HTERT RPE-1 (cell line): ENCODE data around the gene PPM1E.
"Not testable (repeated sequence)": the region's sequence is repeated elsewhere in the genome, so short reads cannot be mapped to it uniquely, and the experiment has no call there.

Experiments
- in situ Hi-C: fragments of 300-500 bp; cut with MboI; formaldehyde crosslinking; loops from 4 replicates; pipeline ENCODE4 v1.14.3; 2020; ENCODE audit warnings: low sequenced_read_pairs

Gene PPM1E

DNA sequence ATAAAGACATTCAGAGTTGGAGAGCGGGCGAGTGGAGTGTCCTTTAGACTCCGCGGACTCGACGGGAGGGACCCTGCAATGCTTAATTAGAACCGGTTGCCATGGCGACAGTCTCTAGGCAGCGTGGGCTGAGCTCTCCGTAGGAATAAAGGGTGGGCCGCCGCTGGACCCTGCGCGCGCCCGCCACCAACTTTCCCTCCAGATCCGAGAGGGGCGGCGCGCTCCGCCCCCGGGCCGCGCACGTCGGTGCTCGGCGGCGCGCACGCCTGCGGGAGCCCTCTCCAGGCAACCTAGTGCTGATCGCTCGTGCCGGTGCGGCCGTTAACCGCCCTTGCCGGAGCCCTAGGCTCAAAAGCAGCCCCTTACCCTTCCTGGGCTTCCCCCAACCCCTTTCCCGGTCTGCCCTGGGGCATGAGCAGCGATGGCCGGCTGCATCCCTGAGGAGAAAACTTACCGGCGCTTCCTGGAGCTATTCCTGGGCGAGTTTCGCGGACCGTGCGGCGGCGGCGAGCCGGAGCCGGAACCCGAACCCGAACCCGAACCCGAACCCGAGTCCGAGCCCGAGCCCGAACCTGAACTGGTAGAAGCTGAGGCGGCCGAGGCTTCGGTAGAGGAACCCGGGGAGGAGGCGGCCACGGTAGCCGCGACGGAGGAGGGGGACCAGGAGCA is at the start of gene PPM1E:
PPM1E (plus strand) TSS at position 278 of the 669 bp plus-strand sequence.
- in situ Hi-C loops, result no loop called here

DNA sequence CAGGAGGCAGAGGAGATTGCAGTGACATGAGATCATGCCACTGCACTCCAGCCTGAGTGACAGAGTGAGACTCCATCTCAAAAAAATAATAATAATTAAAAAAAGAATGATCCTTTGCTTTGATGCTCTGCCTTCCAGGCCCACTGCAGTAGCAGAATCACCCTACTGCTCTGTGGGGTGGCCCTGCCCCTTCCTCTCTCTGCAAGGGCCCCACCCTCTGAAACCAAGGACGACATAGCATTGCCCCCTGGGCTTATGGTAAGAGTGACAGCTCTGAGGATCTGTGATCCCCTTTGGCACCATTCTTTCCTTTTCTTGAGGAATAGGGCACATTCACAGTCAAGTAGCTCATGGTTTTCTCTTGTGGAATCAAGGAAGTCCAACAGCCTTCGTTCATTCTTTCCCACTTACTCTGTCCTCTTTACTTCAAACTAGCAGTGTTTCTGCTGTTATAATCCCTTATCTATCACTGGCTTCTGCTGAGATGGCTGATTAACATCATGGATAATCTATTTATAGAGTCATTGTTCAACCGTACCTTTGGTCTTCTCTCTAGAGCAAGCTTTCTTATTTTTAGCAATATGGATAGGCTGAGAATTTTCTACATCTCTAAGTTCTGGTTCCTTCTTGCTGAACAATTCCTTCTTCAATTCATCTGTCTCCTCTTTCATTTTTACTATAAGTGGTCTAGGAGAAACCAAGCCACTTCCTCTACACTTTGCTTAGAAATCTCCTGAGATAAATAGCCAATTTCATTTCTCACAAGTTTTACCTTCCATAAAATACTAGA is 49.1 kb upstream of the PPM1E start:
- in situ Hi-C loops, result no loop called here

DNA sequence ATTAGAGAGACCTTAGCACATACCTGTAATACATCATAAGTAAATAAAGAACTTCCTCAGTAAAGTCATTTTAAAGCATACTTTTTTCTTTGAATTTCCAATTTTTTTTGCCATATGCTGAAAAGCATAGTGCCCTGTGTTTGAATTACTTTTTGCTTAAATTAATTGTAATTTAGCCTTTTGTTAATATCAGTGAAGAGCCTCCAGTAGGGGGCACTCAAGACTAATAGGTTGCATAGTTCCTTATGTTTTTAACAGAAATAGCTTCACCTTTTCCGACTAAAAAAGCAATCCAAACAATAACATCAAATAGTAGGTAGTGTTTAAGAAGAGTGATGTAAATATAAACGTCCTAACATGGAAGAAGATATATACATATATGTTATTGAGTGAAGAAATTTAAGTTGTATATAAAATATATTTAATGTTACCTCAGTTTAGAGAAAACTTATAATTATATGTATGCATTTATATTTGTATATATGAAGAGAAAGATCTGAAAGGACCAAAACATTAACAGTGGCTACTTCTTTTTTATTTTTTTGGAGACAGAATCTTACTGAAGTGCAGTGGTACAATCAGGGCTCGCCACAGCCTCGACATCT is 44.6 kb upstream of the PPM1E start:
- in situ Hi-C loops, result no loop called here

DNA sequence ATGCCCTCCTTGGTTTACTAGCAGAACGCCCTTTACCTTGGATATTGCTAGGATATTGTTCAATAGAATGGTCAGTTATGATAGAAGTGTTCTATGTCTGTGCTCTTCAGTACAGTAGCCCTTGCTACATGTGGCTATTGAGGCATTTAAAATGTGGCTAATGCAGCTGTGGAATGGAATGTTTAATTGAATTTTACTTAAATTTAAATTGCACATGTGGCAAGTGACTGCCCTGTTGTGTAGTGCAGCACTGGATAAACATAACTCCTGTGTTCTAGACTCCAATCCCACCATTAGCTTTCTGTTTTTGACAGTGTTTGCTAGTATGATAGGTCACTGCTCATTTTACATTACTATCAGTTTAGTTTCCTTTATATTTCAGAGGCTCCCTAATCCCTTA is 33.4 kb upstream of the PPM1E start:
- in situ Hi-C loops, result no loop called here

DNA sequence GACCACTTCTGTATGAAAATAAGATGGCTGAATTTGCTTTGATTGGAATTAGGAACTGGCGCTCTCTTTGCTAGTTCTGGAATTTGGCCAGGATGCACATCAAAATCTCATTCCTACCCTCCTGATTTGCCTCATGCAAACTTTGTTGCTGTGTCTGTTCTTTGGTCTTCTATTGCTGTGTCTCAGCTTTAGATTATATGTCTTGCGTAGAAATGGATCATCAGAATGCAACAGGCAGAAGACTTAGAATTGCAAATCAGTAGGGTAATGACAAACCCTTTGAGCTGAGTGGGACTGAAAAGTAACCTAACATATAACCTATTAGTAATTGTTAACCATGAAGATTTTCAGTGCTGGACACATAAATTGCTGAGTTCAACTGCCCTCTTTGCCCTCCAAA is 33.0 kb upstream of the PPM1E start:
- in situ Hi-C loops, result no loop called here

DNA sequence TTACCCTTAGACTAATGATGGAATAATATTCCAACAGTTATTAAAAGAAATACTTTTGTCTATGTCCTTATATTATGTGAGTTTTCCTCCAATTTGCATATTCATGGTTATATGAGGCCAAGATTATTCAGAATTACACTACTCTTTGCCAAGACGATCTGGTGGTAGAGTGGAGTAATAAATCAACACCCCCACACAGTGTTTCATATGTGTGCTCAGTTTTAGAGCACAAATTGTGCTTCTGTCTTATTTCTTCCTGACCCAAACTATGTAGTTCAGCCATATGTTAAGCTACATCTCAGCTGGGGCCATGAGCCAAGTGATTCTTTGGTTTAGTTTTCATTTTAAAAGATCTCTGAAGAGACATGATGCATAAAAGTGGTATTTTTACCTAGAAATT is 26.9 kb upstream of the PPM1E start:
- in situ Hi-C loops, result no loop called here

DNA sequence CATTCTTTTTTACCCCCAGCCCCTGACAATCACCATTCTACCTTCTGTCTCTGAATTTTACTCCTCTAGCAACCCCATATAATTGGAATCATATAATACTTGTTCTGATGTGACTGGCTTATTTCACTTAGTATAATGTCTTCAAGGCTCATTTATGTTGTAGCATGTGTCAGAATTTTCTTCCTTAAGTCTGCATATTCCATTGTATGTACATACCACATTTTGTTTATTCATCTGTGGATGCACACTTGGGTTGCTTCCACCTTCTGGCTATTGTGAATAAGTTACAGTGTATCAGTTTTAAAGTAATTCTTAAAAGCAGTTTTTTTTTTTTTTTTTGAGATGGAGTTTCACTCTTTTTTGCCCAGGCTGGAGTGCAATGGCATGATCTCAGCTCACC is 24.7 kb upstream of the PPM1E start:
- in situ Hi-C loops, result no loop called here

DNA sequence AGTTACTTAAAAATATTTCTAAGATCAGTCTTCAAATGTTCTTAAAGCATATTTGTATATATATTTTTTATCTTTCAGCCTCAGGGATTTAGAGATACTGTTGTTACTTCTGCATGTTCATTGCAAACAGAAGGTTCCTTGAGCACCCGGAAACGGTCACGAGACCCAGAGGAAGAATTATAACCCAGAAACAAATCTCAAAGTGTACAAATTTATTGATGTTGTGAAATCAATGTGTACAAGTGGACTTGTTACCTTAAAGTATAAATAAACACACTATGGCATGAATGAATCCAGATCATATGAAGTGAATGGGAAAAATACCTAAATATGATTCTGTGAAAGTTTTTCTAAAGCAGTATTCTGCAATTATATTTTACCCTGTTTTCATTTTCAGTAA is 21.6 kb upstream of the PPM1E start:
- in situ Hi-C loops, result no loop called here

DNA sequence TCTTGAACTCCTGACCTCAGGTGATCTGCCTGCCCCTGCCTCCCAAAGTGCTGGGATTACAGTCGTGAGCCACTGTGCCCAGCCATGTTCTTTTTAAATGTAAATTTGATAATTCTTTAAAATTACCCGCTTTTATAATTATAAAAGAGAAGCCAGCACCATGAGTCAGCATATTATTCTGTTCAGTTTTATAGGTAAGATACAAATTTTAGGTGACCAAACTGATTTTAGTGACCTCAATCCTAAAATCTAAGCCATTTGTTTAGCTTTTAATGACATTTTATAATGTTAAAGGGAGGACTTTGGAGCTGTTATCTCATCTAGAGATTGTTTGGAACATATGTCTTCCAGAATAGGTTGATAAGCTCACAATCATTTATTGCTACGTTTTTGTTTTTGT is 20.8 kb upstream of the PPM1E start:
- in situ Hi-C loops, result no loop called here

DNA sequence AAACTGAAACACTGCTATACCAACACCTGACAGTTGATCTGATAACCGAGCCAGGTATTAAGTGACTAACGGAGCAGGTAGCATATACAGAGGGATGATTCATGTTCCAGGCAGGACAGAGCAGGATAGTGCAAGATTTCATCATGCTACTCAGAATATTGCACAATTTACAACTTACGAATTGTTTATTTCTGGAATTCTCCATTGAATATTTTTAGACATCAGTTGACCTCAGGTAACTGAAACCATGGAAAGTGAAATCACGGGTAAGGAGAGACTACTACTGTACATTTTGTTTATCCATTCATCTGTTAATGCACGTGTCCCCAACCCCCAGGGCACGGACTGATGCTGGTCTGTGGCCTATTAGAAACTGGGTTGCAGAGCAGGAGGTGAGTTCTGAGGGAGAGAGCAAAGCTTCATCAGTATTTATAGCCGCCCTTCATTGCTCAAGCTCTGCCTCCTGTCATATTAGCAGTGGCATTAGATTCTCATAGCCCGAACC is 14.5 kb upstream of the PPM1E start:
- in situ Hi-C loops, result no loop called here

DNA sequence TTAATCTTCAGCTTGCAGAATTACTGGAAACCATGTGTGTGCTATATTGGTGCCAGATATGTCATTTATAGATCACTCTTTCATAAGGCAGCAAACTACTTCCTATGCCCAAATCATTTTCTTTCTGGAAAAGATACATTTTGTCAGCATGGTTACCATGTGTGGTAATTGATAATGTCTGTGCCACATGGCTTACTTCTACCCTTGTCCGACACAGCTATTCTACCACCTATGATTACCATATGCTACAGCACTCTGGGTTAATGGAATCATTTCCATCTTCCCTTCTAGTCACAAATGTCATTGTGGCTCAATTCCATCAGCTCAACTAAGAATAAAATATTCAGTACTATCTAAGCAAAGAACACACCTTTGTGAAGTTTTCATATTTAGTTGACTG is 8.0 kb upstream of the PPM1E start:
- in situ Hi-C loops, result no loop called here

DNA sequence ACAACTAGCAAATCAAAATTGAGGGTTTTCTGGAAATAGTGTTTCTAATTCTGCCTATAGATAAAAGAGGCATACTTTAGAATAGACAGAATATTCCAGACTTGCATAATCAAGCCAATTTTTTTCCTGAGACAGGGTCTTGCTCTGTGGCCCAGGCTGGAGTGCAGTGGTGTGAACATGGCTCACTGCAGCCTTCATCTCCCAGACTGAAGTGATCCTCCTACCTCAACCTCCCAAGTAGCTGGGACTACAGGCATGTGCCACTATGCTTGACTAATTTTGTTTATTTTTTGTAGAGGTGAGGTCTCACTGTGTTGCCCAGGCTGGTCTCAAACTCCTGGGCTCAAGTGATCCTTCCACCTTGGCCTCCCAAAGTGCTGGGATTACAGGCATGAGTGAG is 6.0 kb upstream of the PPM1E start:
- in situ Hi-C loops, result not testable (repeated sequence)

DNA sequence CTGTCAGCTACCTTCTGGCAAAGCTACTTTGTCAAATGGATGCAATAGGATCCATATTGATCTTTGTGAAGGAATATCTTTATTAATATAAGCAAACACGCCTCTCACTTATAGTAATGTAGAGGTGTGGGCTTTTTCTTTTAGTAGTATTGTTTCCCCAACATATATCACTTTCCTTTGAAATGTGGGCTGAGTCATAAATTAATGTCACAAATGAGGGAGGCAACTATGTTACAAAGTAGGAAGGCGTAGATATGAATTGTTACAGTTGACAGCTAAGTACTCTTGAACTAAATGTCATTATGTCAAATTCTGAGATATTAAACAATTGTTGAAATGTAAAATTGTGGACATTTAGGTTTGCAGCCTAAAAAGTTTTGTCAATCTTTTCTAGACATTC is 2.6 kb upstream of the PPM1E start:
- in situ Hi-C loops, result no loop called here

DNA sequence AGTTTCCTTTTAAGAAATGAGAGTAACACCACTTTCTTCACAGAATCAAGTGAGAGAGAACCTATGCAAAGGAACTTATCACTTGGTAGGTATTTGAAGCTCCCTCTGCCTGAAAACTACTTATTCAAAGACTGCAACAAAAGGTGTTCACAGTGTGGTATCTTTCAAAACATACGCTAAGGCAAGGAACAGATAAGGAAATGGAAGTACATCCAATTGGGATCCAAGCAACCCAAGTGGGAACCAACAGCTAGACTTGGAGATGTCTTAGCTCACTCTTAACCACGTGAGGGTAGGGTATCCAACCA is 431 bp upstream of the PPM1E start:
- in situ Hi-C loops, result no loop called here

DNA sequence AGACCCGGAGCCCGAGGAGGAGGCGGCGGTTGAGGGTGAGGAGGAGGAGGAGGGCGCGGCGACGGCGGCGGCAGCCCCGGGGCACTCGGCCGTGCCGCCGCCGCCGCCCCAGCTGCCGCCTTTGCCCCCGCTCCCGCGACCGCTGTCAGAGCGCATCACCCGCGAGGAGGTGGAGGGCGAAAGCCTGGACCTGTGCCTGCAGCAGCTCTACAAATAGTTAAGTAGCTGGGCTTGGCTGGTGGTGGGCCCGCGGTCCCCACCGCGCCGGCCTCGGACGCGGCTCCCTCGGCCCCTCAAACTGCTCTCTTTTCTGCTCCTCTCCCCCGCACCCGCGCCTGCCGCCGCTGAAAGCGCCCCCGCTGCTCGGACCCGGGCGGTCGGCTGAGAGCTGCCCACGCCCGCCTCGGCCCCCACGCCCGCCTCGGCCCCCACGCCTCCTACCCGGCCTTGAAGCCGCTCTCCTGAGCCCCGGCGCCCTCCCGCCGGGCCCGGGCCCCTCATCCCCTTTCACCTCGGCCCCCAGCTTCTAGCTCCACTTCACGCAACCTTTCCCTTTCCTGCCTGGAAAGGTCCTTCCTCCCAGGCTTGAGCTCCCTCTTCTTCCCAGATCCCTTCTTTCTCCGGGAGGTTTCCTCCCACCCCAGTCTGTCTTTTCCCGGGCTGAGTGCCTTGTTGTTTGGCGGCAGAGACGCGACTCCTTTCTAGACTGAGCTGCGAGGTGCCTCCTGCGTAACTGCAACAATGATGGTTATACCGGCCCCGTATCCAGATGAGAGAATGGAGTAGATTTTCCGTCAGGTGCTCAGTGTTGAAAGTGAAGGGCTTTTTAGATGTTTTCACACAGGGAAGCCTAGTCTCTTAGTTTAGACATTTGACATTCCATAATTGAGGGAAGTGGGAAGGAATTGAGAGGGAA is 850 bp downstream of the PPM1E start:
- in situ Hi-C loops, result no loop called here

DNA sequence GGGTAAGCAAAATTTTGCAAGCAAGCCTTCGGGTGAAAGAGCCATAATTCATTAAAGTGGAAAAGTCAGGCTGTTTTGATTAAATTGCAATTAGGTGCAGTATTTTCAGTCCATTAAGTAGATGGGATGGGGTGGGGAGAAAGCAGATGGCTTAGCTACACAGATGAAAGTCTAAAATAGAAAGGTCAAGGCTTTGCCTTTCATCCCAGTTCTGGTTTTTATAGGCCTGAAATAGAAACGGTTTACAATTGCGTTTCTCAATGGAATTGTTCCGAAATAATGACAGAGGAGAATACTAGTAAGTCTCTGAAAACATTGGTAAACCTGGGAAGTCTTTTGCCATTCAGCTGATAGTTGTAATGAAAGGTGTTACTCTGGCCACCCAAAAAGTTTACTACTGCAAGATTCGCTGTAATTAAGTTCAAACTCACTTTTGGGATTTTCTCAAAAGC is 1.5 kb downstream of the PPM1E start:
- in situ Hi-C loops, result no loop called here

DNA sequence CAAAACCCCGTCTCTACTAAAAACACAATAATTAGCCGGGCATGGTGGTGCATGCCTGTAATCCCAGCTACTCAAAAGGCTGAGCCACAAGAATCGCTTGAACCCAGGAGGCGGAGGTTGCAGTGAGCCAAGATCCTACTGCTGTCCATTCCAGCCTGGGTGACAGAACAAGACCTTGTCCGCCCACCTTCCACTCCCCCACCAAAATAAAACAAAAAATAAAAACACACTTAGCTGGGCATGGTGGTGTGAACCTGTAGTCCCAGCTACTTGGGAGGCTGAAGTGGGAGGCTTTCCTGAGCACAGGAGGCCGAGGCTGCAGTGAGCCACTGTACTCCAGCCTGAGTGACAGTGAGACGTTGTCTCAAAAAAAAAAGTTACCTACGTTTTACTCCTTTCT is 3.2 kb downstream of the PPM1E start:
- in situ Hi-C loops, result no loop called here

DNA sequence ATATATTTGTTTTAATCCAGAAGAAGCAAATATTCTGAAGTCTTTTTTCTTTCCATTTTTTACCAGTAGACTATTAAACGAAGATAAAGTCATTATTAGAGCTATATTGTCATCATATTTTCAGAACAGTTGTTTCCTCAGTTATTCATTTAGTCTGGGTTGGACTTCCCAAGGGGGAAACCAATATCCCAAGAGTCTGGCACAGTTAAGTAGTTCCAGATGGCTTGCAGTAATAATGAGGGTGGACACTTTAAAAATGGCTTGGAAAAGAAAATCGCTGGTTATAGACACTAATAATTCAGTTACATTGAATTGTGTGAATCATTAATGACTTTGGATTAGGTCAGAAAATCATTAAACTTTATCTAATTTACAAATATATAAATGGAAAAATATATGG is 3.9 kb downstream of the PPM1E start:
- in situ Hi-C loops, result no loop called here

DNA sequence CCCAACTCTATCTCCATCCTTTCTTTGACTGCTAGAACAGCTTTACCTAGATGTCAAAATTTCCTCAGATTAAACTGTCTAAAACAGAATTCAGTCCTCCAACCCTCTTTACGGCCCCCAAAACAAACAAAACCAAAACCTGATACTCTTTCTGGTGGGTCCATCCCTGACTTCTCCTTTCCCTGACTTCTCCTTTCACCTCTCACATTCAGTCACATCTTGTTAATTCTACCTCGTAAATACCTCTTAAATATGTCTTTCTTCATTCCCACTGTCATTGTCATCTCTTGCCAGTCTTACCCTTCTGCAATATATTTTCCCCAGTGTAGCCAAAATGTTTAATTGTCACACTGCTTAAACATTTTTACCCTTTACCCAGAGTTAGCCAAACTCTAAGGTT is 4.6 kb downstream of the PPM1E start:
- in situ Hi-C loops, result no loop called here

DNA sequence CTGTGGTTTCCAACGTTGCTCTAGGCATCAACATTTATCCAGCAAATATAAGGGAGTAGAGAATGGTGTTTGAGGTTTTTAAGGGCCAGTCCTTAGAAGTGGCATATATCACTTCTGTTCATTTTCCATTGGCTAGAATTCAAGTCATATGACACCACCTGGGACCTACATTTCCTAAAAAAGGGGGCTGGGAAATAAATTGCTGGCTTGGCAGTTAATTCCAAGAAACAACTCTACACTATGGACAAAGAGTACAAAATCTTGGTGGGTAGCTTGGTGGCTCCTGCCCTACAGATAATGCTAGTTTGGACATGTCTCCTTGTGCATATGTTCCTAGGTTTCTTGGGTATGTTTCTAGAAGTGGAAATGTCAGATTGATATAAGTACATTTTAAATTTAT is 7.6 kb downstream of the PPM1E start:
- in situ Hi-C loops, result no loop called here

DNA sequence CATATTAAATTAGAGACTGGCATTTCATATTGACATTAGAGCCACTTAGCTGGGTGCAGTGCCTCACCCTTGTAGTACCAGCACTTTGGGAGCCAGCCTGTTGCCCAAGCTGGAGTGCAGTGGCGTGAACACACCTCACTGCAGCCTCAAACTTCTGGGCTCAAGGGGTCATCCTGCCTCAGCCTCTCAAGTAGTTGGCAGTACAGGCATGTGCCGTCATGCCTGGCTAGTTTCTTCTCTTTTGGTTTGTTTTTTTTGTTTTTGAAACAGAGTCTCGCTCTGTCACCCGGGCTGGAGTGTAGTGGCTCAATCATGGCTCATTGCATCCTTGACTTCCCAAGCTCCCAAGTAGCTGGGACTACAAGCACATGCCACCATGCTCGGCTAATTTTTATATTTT is 8.7 kb downstream of the PPM1E start:
- in situ Hi-C loops, result no loop called here
